Prostate gland (tissue), 2 donors: ENCODE results near the gene MYO7B. TPM values are rescaled to one million over a fixed set of nuclear protein-coding genes. Genes with fewer than 3 reads are reported as not detected.
"Not testable (repeated sequence)": the region's sequence is repeated elsewhere in the genome, so short reads cannot be mapped to it uniquely, and the experiment has no call there.

Source experiments
- DNase-seq: peaks from one replicate; pipeline ENCODE4 v3.0.0-alpha.2; 2019; ENCODE audit warnings: low spot score
- H3K27ac ChIP-seq, 2 donors: fragments of 200-600 bp; sonication (generic); 2 replicates each; pipeline ENCODE4 v1.5.1; 2017 to 2019
- H3K27me3 ChIP-seq: fragments of 200-600 bp; sonication (generic); replicated peaks from 2 replicates; pipeline ENCODE4 v1.5.1; 2019; ENCODE audit not compliant: insufficient read depth
- H3K36me3 ChIP-seq, 2 donors: fragments of 200-600 bp; sonication (generic); 1 replicate in 1 of 2; 2 replicates in 1 of 2; pipeline versions ENCODE4 v1.5.1 to v1.8.1; 2017 to 2019
- H3K4me1 ChIP-seq: fragments of 200-600 bp; sonication (generic); replicated peaks from 2 replicates; pipeline ENCODE4 v1.5.1; 2019
- H3K4me3 ChIP-seq, 2 donors: fragments of 200-600 bp; sonication (generic); 2 replicates each; pipeline ENCODE4 v1.5.1; 2017 to 2019
- H3K9me3 ChIP-seq: fragments of 200-600 bp; sonication (generic); 2 replicates; pipeline ENCODE4 v1.5.1; 2017
- CTCF ChIP-seq, 4 experiments: fragments of 200-600 bp in 2 of 4; fragments of 450-650 bp in 2 of 4; sonication (generic) in 2 of 4; IDR thresholded peaks; 1 replicate in 3 of 4; 2 replicates in 1 of 4; pipeline ENCODE4 v1.5.1; 2016 to 2019; ENCODE audit warnings: antibody characterized with exemption in 4 of 4, mild to moderate bottlenecking in 2 of 4, moderate library complexity in 2 of 4
- POLR2A ChIP-seq: fragments of 450-650 bp; IDR thresholded peaks from one replicate; pipeline ENCODE4 v1.6.1; 2016; ENCODE audit warnings: antibody characterized with exemption, mild to moderate bottlenecking
- POLR2AphosphoS5 ChIP-seq: sonication (generic); formaldehyde crosslinking; IDR thresholded peaks from one replicate; pipeline ENCODE4 v1.6.1; 2017; ENCODE audit warnings: antibody characterized with exemption
- whole genome bisulfite sequencing: methylation state at CpG from one replicate; pipeline ENCODE4 v1.1.5; 2018; 5-methylcytosine and 5-hydroxymethylcytosine counted together
- intact Hi-C: fragments of 100-400 bp; cut with DNase I; formaldehyde crosslinking; loops from one replicate; pipeline ENCODE4 v1.14.2; 2022
- total RNA-seq, 2 donors: library from RNA; depleted of rRNA; stranded (reverse); fragments of >200 nt; gene quantifications; one replicate each; pipeline ENCODE4 v1.1.0, GENCODE V29; 2016

MYO7B gene
- total RNA-seq, 2 donors from 2014 or later = 1.4 TPM; not detected in 1

- WGBS = 13% methylated on average over 13 of the region's 13 CpGs
- TF ChIP-seq POLR2A (peak; percentile 41), POLR2AphosphoS5 (peak; percentile 82), CTCF (IDR thresholded peaks at IDR 0.05) (no peak)
- DNase-seq = peak; percentile 71
- intact Hi-C loops = loop anchor here (10.0 kb wide), 1 partner anchor 148 kb away; the partner anchor contains the start of gene LIMS2
- peak overlapping the region; percentile 91 to 92 for H3K27ac ChIP-seq
- no peaks in the 10 kb centered on the region for H3K36me3 ChIP-seq
- no peaks in the 10 kb centered on the region for H3K9me3 ChIP-seq
- no peaks in the 10 kb centered on the region for H3K27me3 ChIP-seq
- H3K4me3 ChIP-seq = peak overlapping the region; percentile 87 to 95
- H3K4me1 ChIP-seq = no peaks in the 10 kb centered on the region
These were observed 8.3 kb upstream of the MYO7B start for GRCh38 chr2:127527001-127527804.

- TF ChIP-seq POLR2A = no peak
- no peak for TF ChIP-seq POLR2AphosphoS5
- no peak for TF ChIP-seq CTCF (IDR thresholded peaks at IDR 0.05)
These were observed 7.0 kb upstream of the MYO7B start for GRCh38 chr2:127528487-127528886.

GRCh38 chr2:127529416-127529815, 6.1 kb upstream of the MYO7B start:
- H3K9me3 ChIP-seq, DNase-seq, H3K27ac ChIP-seq, H3K27me3 ChIP-seq, H3K4me1 ChIP-seq, H3K4me3 ChIP-seq, H3K36me3 ChIP-seq: not testable (repeated sequence)
- intact Hi-C loops = loop anchor here (10.0 kb wide), 1 partner anchor 145 kb away; the partner anchor contains the start of gene LIMS2
- WGBS = 86% methylated on average over 2 of the region's 2 CpGs

More at GRCh38 chr2:127528487-127528886, 7.0 kb upstream of the MYO7B start:
- intact Hi-C loops = loop anchor here (10.0 kb wide), 1 partner anchor 146 kb away; the partner anchor contains the start of gene LIMS2
- no peak overlapping the region for H3K4me3 ChIP-seq
- no peaks in the 10 kb centered on the region for H3K27me3 ChIP-seq
- WGBS = 76% methylated on average over 4 of the region's 4 CpGs
- no peaks in the 10 kb centered on the region for H3K9me3 ChIP-seq
- H3K36me3 ChIP-seq = no peaks in the 10 kb centered on the region
- H3K4me1 ChIP-seq = no peaks in the 10 kb centered on the region
- no peak for DNase-seq
- no peak overlapping the region for H3K27ac ChIP-seq

GRCh38 chr2:127530245-127531140, 5.0 kb upstream of the MYO7B start:
- H3K9me3 ChIP-seq = no peaks in the 10 kb centered on the region
- DNase-seq = no peak
- H3K27ac ChIP-seq = no peak overlapping the region
- H3K36me3 ChIP-seq = no peaks in the 10 kb centered on the region
- H3K27me3 ChIP-seq = no peaks in the 10 kb centered on the region
- WGBS = 89% methylated on average over 3 of the region's 3 CpGs
- intact Hi-C loops = no loop called here
- TF ChIP-seq CTCF (IDR thresholded peaks at IDR 0.05) = no peak
- TF ChIP-seq POLR2AphosphoS5 = no peak
- no peaks in the 10 kb centered on the region for H3K4me1 ChIP-seq
- H3K4me3 ChIP-seq = no peak overlapping the region

GRCh38 chr2:127531221-127531648, 4.2 kb upstream of the MYO7B start:
- peak in 1 of 4 experiments; percentile 7 for TF ChIP-seq CTCF (IDR thresholded peaks at IDR 0.05)
- no peak for TF ChIP-seq POLR2AphosphoS5
- WGBS = 98% methylated on average over 3 of the region's 4 CpGs
- no peak overlapping the region for H3K4me3 ChIP-seq
- DNase-seq = no peak
- no peak overlapping the region for H3K27ac ChIP-seq
- no peaks in the 10 kb centered on the region for H3K9me3 ChIP-seq
- no peaks in the 10 kb centered on the region for H3K4me1 ChIP-seq
- H3K27me3 ChIP-seq = no peaks in the 10 kb centered on the region
- H3K36me3 ChIP-seq = no peaks in the 10 kb centered on the region
- intact Hi-C loops = no loop called here
